CD14-positive monocyte (primary cell): Measurements from ENCODE around the gene FKBP2. TPM values are rescaled to one million over a fixed set of nuclear protein-coding genes. Genes with fewer than 3 reads are reported as not detected.
A peak's percentile ranks its signal among the peaks of the same experiment; 100 is the strongest.

Source experiments
- DNase-seq, 3 donors: peaks; one replicate each; pipeline ENCODE4 v3.0.0-alpha.2; 2011 to 2022
- H2AFZ ChIP-seq: 2 replicates; pipeline ENCODE4 v1.6.0; 2012; ENCODE audit warnings: mild to moderate bottlenecking, low read depth, low read length, inconsistent platforms; ENCODE audit not compliant: insufficient read depth, poor library complexity, severe bottlenecking
- H3K27ac ChIP-seq, 2 donors: 1 replicate in 1 of 2; 2 replicates in 1 of 2; pipeline ENCODE4 v1.5.1; 2012 to 2013; ENCODE audit warnings: low read length in 2 of 2, control low read depth in 1 of 2, inconsistent platforms in 1 of 2, low read depth in 1 of 2, mild to moderate bottlenecking in 1 of 2
- H3K27me3 ChIP-seq, 2 donors: one replicate each; pipeline versions ENCODE4 v1.6.0 to v1.6.1; 2011 to 2013; ENCODE audit warnings: low read length in 2 of 2; ENCODE audit not compliant: control insufficient read depth in 2 of 2, insufficient read depth in 2 of 2
- H3K36me3 ChIP-seq, 2 donors: replicated peaks in 1 of 2; 1 replicate in 1 of 2; 2 replicates in 1 of 2; pipeline versions ENCODE4 v1.5.1 to v1.6.1; 2012 to 2013; ENCODE audit warnings: low read length in 2 of 2, control low read depth in 1 of 2, inconsistent platforms in 1 of 2, mild to moderate bottlenecking in 1 of 2; ENCODE audit not compliant: insufficient read depth in 2 of 2, control insufficient read depth in 1 of 2
- H3K4me1 ChIP-seq, 2 donors: 1 replicate in 1 of 2; 2 replicates in 1 of 2; pipeline versions ENCODE4 v1.5.1 to v1.6.1; 2012 to 2013; ENCODE audit warnings: low read length in 2 of 2, control low read depth in 1 of 2, inconsistent platforms in 1 of 2, mild to moderate bottlenecking in 1 of 2, moderate library complexity in 1 of 2; ENCODE audit not compliant: insufficient read depth in 2 of 2, control insufficient read depth in 1 of 2
- H3K4me2 ChIP-seq: replicated peaks from 2 replicates; pipeline ENCODE3; 2012; ENCODE audit warnings: low read length, moderate library complexity, mild to moderate bottlenecking; ENCODE audit not compliant: poor library complexity, severe bottlenecking; ENCODE audit errors: extremely low read depth
- H3K4me3 ChIP-seq, 3 experiments: fragments of 200-600 bp in 1 of 3; sonication (generic) in 1 of 3; replicated peaks in 1 of 3; 1 replicate in 2 of 3; 2 replicates in 1 of 3; pipeline ENCODE4 v1.5.1; 2011 to 2013; ENCODE audit warnings: low read length in 3 of 3, mild to moderate bottlenecking in 3 of 3, control low read depth in 2 of 3, low read depth in 2 of 3, inconsistent platforms in 1 of 3, moderate library complexity in 1 of 3
- H3K79me2 ChIP-seq: 2 replicates; pipeline ENCODE4 v1.6.0; 2012; ENCODE audit warnings: mild to moderate bottlenecking, control low read depth, inconsistent platforms, low read length, moderate library complexity; ENCODE audit not compliant: insufficient read depth
- H3K9ac ChIP-seq: 2 replicates; pipeline ENCODE4 v1.6.0; 2017; ENCODE audit warnings: low read length, mild to moderate bottlenecking; ENCODE audit not compliant: insufficient read depth, poor library complexity, severe bottlenecking
- H3K9me3 ChIP-seq, 2 donors: replicated peaks in 1 of 2; 1 replicate in 1 of 2; 2 replicates in 1 of 2; pipeline versions ENCODE4 v1.5.1 to v1.6.1; 2012 to 2013; ENCODE audit warnings: low read length in 2 of 2, control low read depth in 1 of 2; ENCODE audit not compliant: control insufficient read depth in 1 of 2, insufficient read depth in 1 of 2
- H4K20me1 ChIP-seq: 2 replicates; pipeline ENCODE4 v1.6.0; 2012; ENCODE audit warnings: mild to moderate bottlenecking, low read length, control low read depth, moderate library complexity; ENCODE audit not compliant: insufficient read depth
- H3K27ac Mint-ChIP-seq, 7 donors: one replicate each; pipeline ENCODE4 v1.8.0; 2020; ENCODE audit warnings: mild to moderate bottlenecking in 7 of 7, mixed read lengths in 7 of 7, moderate library complexity in 6 of 7, inconsistent platforms in 2 of 7
- H3K27me3 Mint-ChIP-seq, 3 donors: one replicate each; pipeline ENCODE4 v1.8.0; 2021 to 2022; ENCODE audit warnings: low read depth in 3 of 3, mild to moderate bottlenecking in 3 of 3, mixed read lengths in 3 of 3, moderate library complexity in 3 of 3, inconsistent platforms in 1 of 3
- H3K36me3 Mint-ChIP-seq, 2 donors: one replicate each; pipeline ENCODE4 v1.8.0; 2020; ENCODE audit warnings: mixed read lengths in 2 of 2, inconsistent platforms in 1 of 2, mild to moderate bottlenecking in 1 of 2
- H3K4me1 Mint-ChIP-seq: one replicate; pipeline ENCODE4 v1.8.0; 2020; ENCODE audit warnings: mild to moderate bottlenecking, mixed read lengths
- H3K4me3 Mint-ChIP-seq, 2 donors: one replicate each; pipeline ENCODE4 v1.8.0; 2020; ENCODE audit warnings: mild to moderate bottlenecking in 2 of 2, mixed read lengths in 2 of 2, moderate library complexity in 1 of 2
- H3K9me3 Mint-ChIP-seq, 7 donors: one replicate each; pipeline ENCODE4 v1.8.0; 2020 to 2022; ENCODE audit warnings: mixed read lengths in 7 of 7, mild to moderate bottlenecking in 6 of 7, moderate library complexity in 6 of 7, inconsistent platforms in 2 of 7
- CTCF ChIP-seq: fragments of 200-600 bp; IDR thresholded peaks from one replicate; pipeline ENCODE4 v1.8.0; 2022; ENCODE audit warnings: antibody characterized with exemption, mild to moderate bottlenecking
- WGBS: methylation state at CpG from one replicate; pipeline ENCODE4 v1.1.5; 2013; ENCODE audit warnings: missing lambda C conversion rate; ENCODE audit not compliant: insufficient coverage; 5-methylcytosine and 5-hydroxymethylcytosine counted together
- intact Hi-C, 2 donors: fragments of 100-400 bp; cut with micrococcal nuclease; formaldehyde crosslinking; loops; one replicate each; pipeline versions ENCODE4 v1.15.0 to v1.15.1; 2023
- polyA plus RNA-seq, 3 donors: library from polyadenylated mRNA; depleted of rRNA in 1 of 3; unstranded in 2 of 3; stranded (reverse) in 1 of 3; fragments of 300-500 nt in 2 of 3; fragments of >200 nt in 1 of 3; fragmentation: Illumina TruSeq in 2 of 3; gene quantifications; 1 replicate in 2 of 3; 2 replicates in 1 of 3; pipeline ENCODE4 v1.2.3, GENCODE V29; 2012 to 2021

FKBP2 gene
- polyA plus RNA-seq, 3 donors, result 38.9 to 80.7 (median 71.1) TPM

GRCh38 chr11:64244966-64245365, 4.1 kb downstream of the FKBP2 start:
- Histone ChIP-seq H3K79me2 (peaks cover 40% of the 10 kb centered on the region), H3K4me1 (peaks cover 52 to 66% of the 10 kb centered on the region in 2 donors), H3K36me3 (peaks cover 10 to 12% of the 10 kb centered on the region in 2 donors), H3K9ac (peak overlapping the region; percentile 76), H4K20me1 (no peaks in the 10 kb centered on the region), H3K27me3 (no peaks in the 10 kb centered on the region), H3K4me2 (peak overlapping the region; percentile 91), H3K4me3 (peak overlapping the region in 1 of 3 experiments; percentile 86), H2AFZ (no peak overlapping the region), H3K9me3 (no peaks in the 10 kb centered on the region), H3K27ac (peak overlapping the region; percentile 13 to 92)
- H3K4me1 Mint-ChIP-seq, result peaks cover 48% of the 10 kb centered on the region
- intact Hi-C loops, result loop anchor here (5.0 kb wide), 2 partner anchors 38 to 57 kb away; partner anchors contain the start of genes FERMT3 (in 2 of the 2) and CATSPERZ (in 1 of the 2)
- H3K9me3 Mint-ChIP-seq, result no peaks in the 10 kb centered on the region
- no peak for DNase-seq
- H3K27ac Mint-ChIP-seq, result peak overlapping the region in 3 of 7 donors; percentile 65 to 78 (median 75)
- H3K27me3 Mint-ChIP-seq, result peaks cover 0 to 4% (median 3%) of the 10 kb centered on the region in 3 donors
- H3K36me3 Mint-ChIP-seq, result peaks cover 13 to 14% of the 10 kb centered on the region in 2 donors
- WGBS, result no CpG with 5 or more reads among the region's 6 CpGs
- H3K4me3 Mint-ChIP-seq, result peak overlapping the region; percentile 85 to 89
- no peak for TF ChIP-seq CTCF

DNA sequence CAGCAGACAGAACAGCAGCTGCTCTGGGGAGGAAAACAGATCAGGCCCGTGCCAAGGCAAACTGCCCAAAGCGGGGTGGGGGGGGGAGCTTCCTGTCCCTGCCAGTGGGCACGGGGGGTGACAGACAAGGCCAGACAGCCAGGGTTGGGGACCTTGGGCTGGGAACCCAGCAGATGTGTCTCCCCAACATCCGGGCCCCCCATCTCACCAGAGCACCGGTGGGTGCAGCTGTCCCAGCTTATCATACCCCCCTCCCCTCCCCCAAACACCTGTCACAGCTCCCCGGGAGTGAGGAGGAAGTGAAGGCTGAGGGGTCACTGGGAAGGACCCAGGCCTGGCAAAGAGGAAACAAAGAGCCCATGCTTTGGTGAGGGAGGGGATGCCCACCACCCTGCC, 4.5 kb downstream of the FKBP2 start:
- peaks cover 40% of the 10 kb centered on the region for H3K79me2 ChIP-seq
- peak overlapping the region; percentile 91 for H3K4me2 ChIP-seq
- no peak for TF ChIP-seq CTCF
- Mint-ChIP-seq H3K9me3 (no peaks in the 10 kb centered on the region), H3K36me3 (peaks cover 13 to 14% of the 10 kb centered on the region in 2 donors), H3K4me1 (peaks cover 46% of the 10 kb centered on the region), H3K27ac (peak overlapping the region in 6 of 7 donors; percentile 35 to 88 (median 80)), H3K27me3 (peaks cover 0 to 7% (median 3%) of the 10 kb centered on the region in 3 donors), H3K4me3 (peak overlapping the region; percentile 85 to 89)
- H3K4me3 ChIP-seq, result peak overlapping the region; percentile 45 to 86 (median 51)
- H3K4me1 ChIP-seq, result peaks cover 48 to 64% of the 10 kb centered on the region in 2 donors
- peak in 1 of 3 donors; percentile 42 for DNase-seq
- H4K20me1 ChIP-seq, result no peaks in the 10 kb centered on the region
- H3K9ac ChIP-seq, result peak overlapping the region; percentile 76
- intact Hi-C loops, result no loop called here
- 0% methylated on average over 1 of the region's 6 CpGs for WGBS
- no peaks in the 10 kb centered on the region for H3K27me3 ChIP-seq
- peaks cover 10 to 12% of the 10 kb centered on the region in 2 donors for H3K36me3 ChIP-seq
- H2AFZ ChIP-seq, result no peak overlapping the region
- H3K9me3 ChIP-seq, result no peaks in the 10 kb centered on the region
- peak overlapping the region; percentile 13 to 92 for H3K27ac ChIP-seq
